Natural killer cell (primary cell): ENCODE measurements around the gene LARGE1. TPM values are rescaled to one million over a fixed set of nuclear protein-coding genes. Genes with fewer than 3 reads are reported as not detected.

Experiments used
- ATAC-seq, 3 donors: fragments of 150-1000 bp in 2 of 3; fragments of 200-7000 bp in 1 of 3; cut with Tn5 transposase; 1 replicate in 1 of 3; 2 replicates in 2 of 3; pipeline ENCODE4 v1.10.0; 2021; ENCODE audit warnings: mild to moderate bottlenecking in 2 of 3, moderate library complexity in 2 of 3
- DNase-seq, 2 donors: peaks; one replicate each; pipeline versions ENCODE4 v3.0.0 to v3.0.0-alpha.2; 2013 to 2021; ENCODE audit warnings: mixed read lengths in 1 of 2
- H3K27ac ChIP-seq: one replicate; pipeline ENCODE4 v1.5.1; 2013; ENCODE audit warnings: mild to moderate bottlenecking, low read length
- H3K27me3 ChIP-seq: one replicate; pipeline ENCODE4 v1.6.1; 2013; ENCODE audit warnings: low read length; ENCODE audit not compliant: control insufficient read depth, insufficient read depth
- H3K36me3 ChIP-seq: one replicate; pipeline ENCODE4 v1.6.1; 2013; ENCODE audit warnings: low read length; ENCODE audit not compliant: control insufficient read depth, insufficient read depth
- H3K4me1 ChIP-seq: one replicate; pipeline ENCODE4 v1.6.1; 2013; ENCODE audit warnings: low read length; ENCODE audit not compliant: control insufficient read depth, insufficient read depth
- H3K4me3 ChIP-seq: one replicate; pipeline ENCODE4 v1.5.1; 2013; ENCODE audit warnings: low read length
- H3K9me3 ChIP-seq: one replicate; pipeline ENCODE4 v1.6.1; 2013; ENCODE audit warnings: low read length; ENCODE audit not compliant: control insufficient read depth, insufficient read depth
- H3K27ac Mint-ChIP-seq, 2 donors: one replicate each; pipeline ENCODE4 v1.8.0; 2022; ENCODE audit warnings: mild to moderate bottlenecking in 2 of 2, mixed read lengths in 2 of 2, moderate library complexity in 1 of 2
- H3K27me3 Mint-ChIP-seq, 2 donors: one replicate each; pipeline ENCODE4 v1.8.0; 2022; ENCODE audit warnings: low read depth in 2 of 2, mixed read lengths in 2 of 2
- H3K36me3 Mint-ChIP-seq: one replicate; pipeline ENCODE4 v1.8.0; 2022; ENCODE audit warnings: mixed read lengths
- H3K4me1 Mint-ChIP-seq, 2 donors: one replicate each; pipeline ENCODE4 v1.8.0; 2022; ENCODE audit warnings: mixed read lengths in 2 of 2
- H3K4me3 Mint-ChIP-seq: one replicate; pipeline ENCODE4 v1.8.0; 2022; ENCODE audit warnings: mild to moderate bottlenecking, moderate library complexity, mixed read lengths
- H3K9me3 Mint-ChIP-seq, 2 donors: one replicate each; pipeline ENCODE4 v1.8.0; 2022; ENCODE audit warnings: mixed read lengths in 2 of 2
- WGBS: methylation state at CpG from one replicate; pipeline ENCODE4 v1.1.7; 2013; ENCODE audit warnings: missing lambda C conversion rate; ENCODE audit not compliant: insufficient coverage; 5-methylcytosine and 5-hydroxymethylcytosine counted together
- intact Hi-C: fragments of 100-400 bp; cut with micrococcal nuclease; formaldehyde crosslinking; loops from one replicate; pipeline ENCODE4 v1.14.2; 2022
- total RNA-seq, 4 donors: library from RNA; stranded (reverse); fragments of 120-200 nt in 1 of 4; gene quantifications; one replicate each; pipeline versions ENCODE4 v1.2.3 to v1.2.4, GENCODE V29; 2013 to 2022
- TF ChIP-seq, protein P1 (sequence below): fragments of 200-600 bp; IDR thresholded peaks from one replicate; pipeline ENCODE4 v1.8.0; 2022; ENCODE audit warnings: antibody characterized with exemption

LARGE1 gene
- total RNA-seq, 3 donors from 2014 or later (not counting 1 experiment from before 2014, with no cell fraction given), result 2.6 to 11.6 (median 4.1) TPM

GRCh38 chr22:33443683-33444082, 476.6 kb downstream of the LARGE1 start:
- Histone ChIP-seq H3K4me1 (no peaks in the 10 kb centered on the region), H3K27ac (no peak overlapping the region), H3K27me3 (no peaks in the 10 kb centered on the region), H3K36me3 (no peaks in the 10 kb centered on the region), H3K9me3 (no peaks in the 10 kb centered on the region), H3K4me3 (no peak overlapping the region)
- intact Hi-C loops, result no loop called here
- Mint-ChIP-seq H3K27me3 (peaks cover 0 to 3% of the 10 kb centered on the region in 2 donors), H3K4me3 (no peak overlapping the region), H3K9me3 (peaks cover 0 to 2% of the 10 kb centered on the region in 2 donors), H3K4me1 (no peaks in the 10 kb centered on the region), H3K27ac (no peak overlapping the region), H3K36me3 (no peaks in the 10 kb centered on the region)
- no peak for DNase-seq
- ATAC-seq, result no peak
- 89% methylated on average over 6 of the region's 6 CpGs for WGBS
- TF ChIP-seq, protein P1, sequence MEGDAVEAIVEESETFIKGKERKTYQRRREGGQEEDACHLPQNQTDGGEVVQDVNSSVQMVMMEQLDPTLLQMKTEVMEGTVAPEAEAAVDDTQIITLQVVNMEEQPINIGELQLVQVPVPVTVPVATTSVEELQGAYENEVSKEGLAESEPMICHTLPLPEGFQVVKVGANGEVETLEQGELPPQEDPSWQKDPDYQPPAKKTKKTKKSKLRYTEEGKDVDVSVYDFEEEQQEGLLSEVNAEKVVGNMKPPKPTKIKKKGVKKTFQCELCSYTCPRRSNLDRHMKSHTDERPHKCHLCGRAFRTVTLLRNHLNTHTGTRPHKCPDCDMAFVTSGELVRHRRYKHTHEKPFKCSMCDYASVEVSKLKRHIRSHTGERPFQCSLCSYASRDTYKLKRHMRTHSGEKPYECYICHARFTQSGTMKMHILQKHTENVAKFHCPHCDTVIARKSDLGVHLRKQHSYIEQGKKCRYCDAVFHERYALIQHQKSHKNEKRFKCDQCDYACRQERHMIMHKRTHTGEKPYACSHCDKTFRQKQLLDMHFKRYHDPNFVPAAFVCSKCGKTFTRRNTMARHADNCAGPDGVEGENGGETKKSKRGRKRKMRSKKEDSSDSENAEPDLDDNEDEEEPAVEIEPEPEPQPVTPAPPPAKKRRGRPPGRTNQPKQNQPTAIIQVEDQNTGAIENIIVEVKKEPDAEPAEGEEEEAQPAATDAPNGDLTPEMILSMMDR, result no peak

- Histone ChIP-seq H3K36me3 (no peaks in the 10 kb centered on the region), H3K4me1 (no peaks in the 10 kb centered on the region), H3K27ac (no peak overlapping the region), H3K27me3 (no peaks in the 10 kb centered on the region), H3K9me3 (no peaks in the 10 kb centered on the region), H3K4me3 (no peak overlapping the region)
- no peaks in the 10 kb centered on the region for H3K36me3 Mint-ChIP-seq
- TF ChIP-seq, protein P1, result no peak
- WGBS, result 24% methylated on average over 4 of the region's 4 CpGs
- DNase-seq, result no peak
- H3K27me3 Mint-ChIP-seq, result peaks cover 0 to 3% of the 10 kb centered on the region in 2 donors
- peaks cover 0 to 2% of the 10 kb centered on the region in 2 donors for H3K9me3 Mint-ChIP-seq
- no peak overlapping the region for H3K4me3 Mint-ChIP-seq
- no peaks in the 10 kb centered on the region for H3K4me1 Mint-ChIP-seq
- intact Hi-C loops, result no loop called here
- no peak for ATAC-seq
- no peak overlapping the region for H3K27ac Mint-ChIP-seq
Measured at GRCh38 chr22:33440756-33441155, 479.5 kb downstream of the LARGE1 start.

DNA sequence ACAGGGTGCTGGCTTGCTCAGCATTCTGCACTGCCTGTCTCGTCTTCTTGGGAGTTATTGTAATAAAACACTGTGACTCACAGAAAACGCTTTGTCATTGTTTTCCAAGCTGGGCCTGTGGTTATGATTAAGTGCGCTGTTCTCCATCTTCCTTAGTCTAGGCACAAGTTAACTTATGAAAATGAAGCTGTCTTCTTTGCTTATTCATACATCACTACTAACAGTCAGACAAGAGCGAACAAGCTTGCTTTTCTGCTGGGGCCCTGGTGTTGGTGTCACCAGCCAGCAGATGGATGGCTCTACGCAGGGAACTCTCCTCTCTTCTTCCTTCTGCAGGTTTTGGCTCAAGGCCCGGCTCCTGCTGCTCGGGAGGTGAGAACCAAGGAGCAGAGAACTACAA, 482.0 kb downstream of the LARGE1 start:
- no peak overlapping the region for H3K27ac Mint-ChIP-seq
- DNase-seq, result no peak
- Histone ChIP-seq H3K36me3 (no peaks in the 10 kb centered on the region), H3K4me1 (no peaks in the 10 kb centered on the region), H3K27me3 (no peaks in the 10 kb centered on the region), H3K4me3 (no peak overlapping the region), H3K27ac (no peak overlapping the region), H3K9me3 (no peaks in the 10 kb centered on the region)
- TF ChIP-seq, protein P1, result no peak
- H3K36me3 Mint-ChIP-seq, result no peaks in the 10 kb centered on the region
- peaks cover 0 to 3% of the 10 kb centered on the region in 2 donors for H3K27me3 Mint-ChIP-seq
- ATAC-seq, result no peak
- peaks cover 0 to 2% of the 10 kb centered on the region in 2 donors for H3K9me3 Mint-ChIP-seq
- WGBS, result 15% methylated on average over 7 of the region's 7 CpGs
- intact Hi-C loops, result no loop called here
- no peak overlapping the region for H3K4me3 Mint-ChIP-seq
- H3K4me1 Mint-ChIP-seq, result no peaks in the 10 kb centered on the region

DNA sequence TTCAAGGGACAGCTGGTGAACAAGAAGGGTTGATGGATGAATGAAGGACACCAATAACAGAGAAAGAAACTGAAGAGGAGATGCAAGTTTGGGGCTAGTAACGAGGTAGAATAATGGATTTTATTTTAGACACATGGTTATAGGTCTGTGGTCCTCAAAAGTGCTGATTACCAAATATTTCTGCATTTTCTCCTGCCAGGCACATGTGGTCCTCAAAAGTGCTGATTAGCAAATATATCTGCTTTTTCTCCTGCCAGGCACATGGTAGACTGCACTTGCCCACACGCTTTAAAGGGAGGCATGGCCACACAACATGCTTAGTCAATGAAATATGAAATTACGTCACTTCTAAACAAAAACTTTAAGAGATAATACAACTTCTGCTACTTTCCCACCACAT, 489.0 kb downstream of the LARGE1 start:
- ATAC-seq, result no peak
- Mint-ChIP-seq H3K36me3 (no peaks in the 10 kb centered on the region), H3K4me1 (no peaks in the 10 kb centered on the region), H3K9me3 (no peaks in the 10 kb centered on the region), H3K27ac (no peak overlapping the region), H3K27me3 (no peaks in the 10 kb centered on the region), H3K4me3 (no peak overlapping the region)
- WGBS, result 76% methylated on average over 2 of the region's 3 CpGs
- no peaks in the 10 kb centered on the region for H3K36me3 ChIP-seq
- no peaks in the 10 kb centered on the region for H3K27me3 ChIP-seq
- TF ChIP-seq, protein P1, result no peak
- H3K9me3 ChIP-seq, result no peaks in the 10 kb centered on the region
- no peak overlapping the region for H3K4me3 ChIP-seq
- DNase-seq, result no peak
- intact Hi-C loops, result no loop called here
- no peaks in the 10 kb centered on the region for H3K4me1 ChIP-seq
- H3K27ac ChIP-seq, result no peak overlapping the region
